ENCODE data around the gene FAM186B. TPM values are rescaled to one million over a fixed set of nuclear protein-coding genes. Genes with fewer than 3 reads are reported as not detected.

Gene FAM186B
- total and polyA plus RNA-seq, 2 experiments from 2014 or later, result 0.21 to 0.38 TPM

DNA sequence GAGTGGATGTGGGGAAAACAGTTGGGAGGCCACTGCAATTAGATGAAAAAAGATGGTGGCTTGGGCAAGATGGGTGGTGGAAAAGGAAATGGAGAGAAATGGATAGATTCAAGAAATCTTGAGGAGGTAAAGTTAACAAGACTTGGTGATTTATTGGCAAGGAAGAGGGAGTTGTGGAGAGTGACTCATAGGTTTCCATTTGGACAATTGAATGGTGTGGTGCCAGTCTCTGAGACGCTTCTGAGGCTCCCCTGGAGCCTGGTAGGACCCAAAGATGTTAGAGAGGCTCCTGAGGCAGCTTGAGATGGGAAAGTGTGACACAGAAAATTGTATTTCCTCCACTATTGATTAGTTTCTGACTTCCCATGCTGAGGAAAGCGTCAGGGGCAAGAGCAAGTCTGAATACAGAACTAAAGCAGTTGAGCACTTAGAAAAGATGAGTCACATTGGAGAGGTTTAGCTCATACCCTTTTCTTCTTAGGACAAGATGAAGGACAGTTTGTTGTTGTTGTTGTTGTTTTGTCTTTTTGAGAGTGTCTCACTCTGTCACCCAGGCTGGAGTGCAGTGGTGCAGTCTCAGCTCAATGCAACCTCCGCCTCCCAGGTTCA lies 22.4 kb upstream of the FAM186B start:
- Histone ChIP-seq H3K36me3 (ENCODE audit: insufficient read depth) (no peaks in the 10 kb centered on the region), H3F3A (replicated peaks; ENCODE audit: low read depth) (peaks cover 8% of the 10 kb centered on the region), H2AFZ (no peak overlapping the region), H3K79me2 (replicated peaks; ENCODE audit: insufficient read depth) (no peaks in the 10 kb centered on the region), H3K4me1 (ENCODE audit: insufficient read depth) (peaks cover 12% of the 10 kb centered on the region), H3K4me3 (no peak overlapping the region), H4K20me1 (replicated peaks; ENCODE audit: insufficient read depth) (no peaks in the 10 kb centered on the region), H3K27me3 (ENCODE audit: insufficient read depth) (no peaks in the 10 kb centered on the region), H3K4me2 (no peak overlapping the region), H3K9me2 (ENCODE audit: insufficient read depth) (no peaks in the 10 kb centered on the region), H3K27ac (ENCODE audit: low read depth) (no peak overlapping the region)
- peaks cover 11% of the 10 kb centered on the region for H3K27me3 Mint-ChIP-seq (ENCODE audit: insufficient read depth, low read depth, poor library complexity)
- H3K4me3 Mint-ChIP-seq, result no peak overlapping the region
- H3K4me1 Mint-ChIP-seq, result peaks cover 19% of the 10 kb centered on the region
- H3K36me3 Mint-ChIP-seq (ENCODE audit: low read depth), result peaks cover 8% of the 10 kb centered on the region; the same call in 2 of the 3 replicates
- TF ChIP-seq ZNF114 (CRISPR knock-in tag; IDR thresholded peaks at IDR 0.05) (no peak), EZH2phosphoT487 (IDR thresholded peaks at IDR 0.05; ENCODE audit: unreplicated experiment) (no peak)
- no peaks in the 10 kb centered on the region for H3K9me3 Mint-ChIP-seq
- no peak for ATAC-seq
- no peak overlapping the region for H3K27ac Mint-ChIP-seq
- no peak for DNase-seq (ENCODE audit: low spot score)

DNA sequence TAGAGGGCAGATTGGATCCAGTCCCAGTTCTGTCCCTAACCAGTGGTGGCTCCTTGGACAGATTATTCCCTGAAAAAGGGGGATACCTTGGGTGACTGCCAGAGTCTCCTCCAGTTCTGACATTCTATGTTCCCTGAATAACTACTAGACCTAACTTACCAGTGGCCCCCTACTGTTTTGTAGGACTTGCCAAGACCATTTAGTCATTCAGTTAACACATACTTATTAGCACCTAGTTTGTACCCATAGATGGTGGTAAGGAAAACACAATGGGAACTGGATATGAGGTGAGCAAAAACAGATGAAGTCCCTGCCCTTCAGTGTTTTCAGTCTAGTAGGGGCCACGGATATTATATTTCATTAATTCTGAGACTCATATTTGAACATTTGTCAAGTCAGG lies 21.4 kb upstream of the FAM186B start:
- Mint-ChIP-seq H3K9me3 (no peaks in the 10 kb centered on the region), H3K27ac (no peak overlapping the region), H3K4me3 (no peak overlapping the region), H3K36me3 (ENCODE audit: low read depth) (peaks cover 5% of the 10 kb centered on the region; the same call in 2 of the 3 replicates), H3K4me1 (peaks cover 25% of the 10 kb centered on the region), H3K27me3 (ENCODE audit: insufficient read depth, low read depth, poor library complexity) (peaks cover 14% of the 10 kb centered on the region)
- no peaks in the 10 kb centered on the region for H4K20me1 ChIP-seq (replicated peaks; ENCODE audit: insufficient read depth)
- no peak overlapping the region for H3K4me3 ChIP-seq
- no peak overlapping the region for H2AFZ ChIP-seq
- DNase-seq (ENCODE audit: low spot score) (no peak), ATAC-seq (no peak)
- H3K27ac ChIP-seq (ENCODE audit: low read depth), result no peak overlapping the region
- no peaks in the 10 kb centered on the region for H3K9me2 ChIP-seq (ENCODE audit: insufficient read depth)
- peaks cover 1% of the 10 kb centered on the region; the same call in 1 of the 2 replicates for H3K27me3 ChIP-seq (ENCODE audit: insufficient read depth)
- no peaks in the 10 kb centered on the region for H3K79me2 ChIP-seq (replicated peaks; ENCODE audit: insufficient read depth)
- H3K4me2 ChIP-seq, result no peak overlapping the region
- peaks cover 12% of the 10 kb centered on the region for H3F3A ChIP-seq (replicated peaks; ENCODE audit: low read depth)
- no peaks in the 10 kb centered on the region for H3K36me3 ChIP-seq (ENCODE audit: insufficient read depth)
- peaks cover 14% of the 10 kb centered on the region for H3K4me1 ChIP-seq (ENCODE audit: insufficient read depth)
- TF ChIP-seq REST (IDR thresholded peaks at IDR 0.05; ENCODE audit: unreplicated experiment), result no peak

DNA sequence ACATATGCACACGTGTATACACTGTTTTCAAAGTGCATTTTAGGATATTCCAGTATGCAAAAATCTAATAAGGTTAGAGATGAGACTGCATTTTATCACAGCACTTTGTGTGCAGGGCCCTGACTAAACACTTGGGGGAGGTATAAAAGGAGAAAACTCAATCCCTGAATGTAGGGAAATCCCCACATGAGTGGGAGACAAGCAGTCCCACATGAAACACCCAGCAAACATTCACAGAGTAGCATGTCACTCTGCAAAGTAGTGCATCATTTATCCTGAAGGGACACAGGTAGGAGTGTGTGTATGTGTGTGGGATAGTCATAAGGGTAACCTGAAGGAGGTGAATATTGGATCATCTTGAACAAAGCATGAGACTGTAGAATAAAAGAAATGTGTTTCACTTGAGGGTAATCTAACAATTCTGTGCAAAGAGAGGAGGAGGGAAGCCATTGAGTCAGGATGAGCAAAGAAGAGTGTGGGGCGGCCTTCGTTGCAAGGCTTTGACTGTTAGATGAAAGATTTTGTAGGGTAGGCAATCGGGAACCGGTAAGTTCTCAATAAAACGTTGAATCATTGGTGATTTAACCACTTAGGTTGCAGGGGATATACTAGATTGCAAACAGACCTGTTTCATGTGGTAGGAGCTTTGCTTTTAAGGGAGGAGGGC lies 20.9 kb upstream of the FAM186B start:
- Histone ChIP-seq H3K4me2 (no peak overlapping the region), H3K9me2 (ENCODE audit: insufficient read depth) (no peaks in the 10 kb centered on the region), H3K27ac (ENCODE audit: low read depth) (no peak overlapping the region), H2AFZ (no peak overlapping the region), H3K27me3 (ENCODE audit: insufficient read depth) (peaks cover 7% of the 10 kb centered on the region; the same call in 1 of the 2 replicates), H3K4me1 (ENCODE audit: insufficient read depth) (peaks cover 19% of the 10 kb centered on the region), H3K79me2 (replicated peaks; ENCODE audit: insufficient read depth) (no peaks in the 10 kb centered on the region), H3F3A (replicated peaks; ENCODE audit: low read depth) (peaks cover 12% of the 10 kb centered on the region), H4K20me1 (replicated peaks; ENCODE audit: insufficient read depth) (no peaks in the 10 kb centered on the region), H3K4me3 (no peak overlapping the region), H3K36me3 (ENCODE audit: insufficient read depth) (no peaks in the 10 kb centered on the region)
- H3K27me3 Mint-ChIP-seq (ENCODE audit: insufficient read depth, low read depth, poor library complexity), result peaks cover 17% of the 10 kb centered on the region
- H3K4me1 Mint-ChIP-seq, result peaks cover 30% of the 10 kb centered on the region
- peaks cover 3% of the 10 kb centered on the region; the same call in 1 of the 3 replicates for H3K36me3 Mint-ChIP-seq (ENCODE audit: low read depth)
- H3K27ac Mint-ChIP-seq, result no peak overlapping the region
- H3K4me3 Mint-ChIP-seq, result no peak overlapping the region
- no peak for DNase-seq (ENCODE audit: low spot score)
- ATAC-seq, result no peak
- TF ChIP-seq ZNF114 (CRISPR knock-in tag; IDR thresholded peaks at IDR 0.05), result no peak
- TF ChIP-seq CREB1 (CRISPR knock-in tag; IDR thresholded peaks at IDR 0.05; ENCODE audit: low read depth), result no peak
- TF ChIP-seq STAT1 (IDR thresholded peaks at IDR 0.05; ENCODE audit: unreplicated experiment), result no peak
- no peaks in the 10 kb centered on the region for H3K9me3 Mint-ChIP-seq

Data from GM23338 (cell line).